Liver (tissue), 9 donors: ENCODE measurements around the gene ATXN7L1. TPM values are rescaled to one million over a fixed set of nuclear protein-coding genes. Genes with fewer than 3 reads are reported as not detected.

Experiments used
- DNase-seq: peaks from one replicate; pipeline ENCODE4 v3.0.0-alpha.2; 2017; ENCODE audit warnings: low spot score
- H3K27ac ChIP-seq, 2 donors: one replicate each; pipeline ENCODE4 v1.7.0; 2013; ENCODE audit warnings: inconsistent platforms in 2 of 2, low read length in 2 of 2, control low read depth in 1 of 2, low read depth in 1 of 2, mild to moderate bottlenecking in 1 of 2
- H3K27me3 ChIP-seq, 4 donors: one replicate each; pipeline versions ENCODE4 v1.6.1 to v1.7.0; 2013; ENCODE audit warnings: low read length in 3 of 4, inconsistent platforms in 1 of 4, mild to moderate bottlenecking in 1 of 4, moderate library complexity in 1 of 4; ENCODE audit not compliant: control insufficient read depth in 4 of 4, insufficient read depth in 4 of 4
- H3K36me3 ChIP-seq, 4 donors: one replicate each; pipeline versions ENCODE4 v1.6.1 to v1.7.0; 2013; ENCODE audit warnings: low read length in 3 of 4, mild to moderate bottlenecking in 3 of 4, low read depth in 1 of 4, moderate library complexity in 1 of 4; ENCODE audit not compliant: control insufficient read depth in 4 of 4, insufficient read depth in 3 of 4
- H3K4me1 ChIP-seq, 4 donors: one replicate each; pipeline versions ENCODE4 v1.6.1 to v1.7.0; 2013; ENCODE audit warnings: low read length in 3 of 4, mild to moderate bottlenecking in 3 of 4, moderate library complexity in 1 of 4; ENCODE audit not compliant: control insufficient read depth in 4 of 4, insufficient read depth in 4 of 4
- H3K4me3 ChIP-seq, 3 donors: one replicate each; pipeline versions ENCODE4 v1.6.1 to v1.7.0; 2013; ENCODE audit warnings: low read length in 3 of 3, control low read depth in 1 of 3, low read depth in 1 of 3, mild to moderate bottlenecking in 1 of 3
- H3K9ac ChIP-seq, 2 donors: one replicate each; pipeline ENCODE4 v1.7.0; 2013; ENCODE audit warnings: low read length in 2 of 2, mild to moderate bottlenecking in 2 of 2, moderate library complexity in 2 of 2, control low read depth in 1 of 2, low read depth in 1 of 2
- H3K9me3 ChIP-seq, 4 donors: one replicate each; pipeline versions ENCODE4 v1.6.1 to v1.7.0; 2013; ENCODE audit warnings: low read length in 3 of 4; ENCODE audit not compliant: control insufficient read depth in 4 of 4
- EGR1 ChIP-seq, 2 donors: IDR thresholded peaks; 2 replicates each; pipeline ENCODE4 v1.6.1; 2016 to 2018; ENCODE audit warnings: antibody characterized with exemption in 2 of 2, low read depth in 2 of 2
- FOXA1 ChIP-seq: IDR thresholded peaks from 2 replicates; pipeline ENCODE4 v1.6.1; 2016; ENCODE audit warnings: antibody characterized with exemption
- FOXA2 ChIP-seq: IDR thresholded peaks from 2 replicates; pipeline ENCODE4 v1.6.1; 2016; ENCODE audit warnings: antibody characterized with exemption
- GABPA ChIP-seq, 2 donors: IDR thresholded peaks in 1 of 2; conservative IDR thresholded peaks in 1 of 2; 2 replicates each; pipeline ENCODE4 v1.6.1; 2016; ENCODE audit warnings: antibody characterized with exemption in 2 of 2, mild to moderate bottlenecking in 1 of 2, moderate library complexity in 1 of 2
- HNF4A ChIP-seq, 2 donors: conservative IDR thresholded peaks; 2 replicates each; pipeline ENCODE4 v1.6.1; 2016; ENCODE audit warnings: antibody characterized with exemption in 2 of 2, mild to moderate bottlenecking in 2 of 2
- HNF4G ChIP-seq: IDR thresholded peaks from 2 replicates; pipeline ENCODE4 v1.6.1; 2016; ENCODE audit warnings: antibody characterized with exemption
- JUND ChIP-seq, 2 donors: IDR thresholded peaks; 2 replicates each; pipeline ENCODE4 v1.6.1; 2016; ENCODE audit warnings: antibody characterized with exemption in 2 of 2
- NR2F2 ChIP-seq: IDR thresholded peaks from 2 replicates; pipeline ENCODE4 v1.6.1; 2016; ENCODE audit warnings: antibody characterized with exemption
- RAD21 ChIP-seq, 2 donors: IDR thresholded peaks; 2 replicates each; pipeline ENCODE4 v1.6.1; 2016; ENCODE audit warnings: antibody characterized with exemption in 2 of 2, mild to moderate bottlenecking in 2 of 2
- RXRA ChIP-seq, 2 donors: IDR thresholded peaks; 2 replicates each; pipeline ENCODE4 v1.6.1; 2017 to 2018; ENCODE audit warnings: antibody characterized with exemption in 2 of 2, mild to moderate bottlenecking in 1 of 2
- SP1 ChIP-seq: IDR thresholded peaks from 2 replicates; pipeline ENCODE4 v1.6.1; 2018; ENCODE audit warnings: antibody characterized with exemption, mild to moderate bottlenecking
- TAF1 ChIP-seq: conservative IDR thresholded peaks from 2 replicates; pipeline ENCODE4 v1.6.1; 2016; ENCODE audit warnings: antibody characterized with exemption, mild to moderate bottlenecking
- YY1 ChIP-seq: IDR thresholded peaks from 2 replicates; pipeline ENCODE4 v1.6.1; 2016; ENCODE audit warnings: antibody characterized with exemption, mild to moderate bottlenecking
- WGBS: extraction: QIAGEN DNeasy Blood & Tissue Kit; methylation state at CpG from one replicate; pipeline ENCODE4 v1.1.7; 2013; 5-methylcytosine and 5-hydroxymethylcytosine counted together
- polyA plus RNA-seq, 2 donors: library from polyadenylated mRNA; stranded (reverse) in 1 of 2; unstranded in 1 of 2; fragments of 200-250 nt in 1 of 2; fragments of >200 nt in 1 of 2; fragmentation: Nextera tagmentation in 1 of 2; extraction: Ambion mirVana in 1 of 2; gene quantifications; one replicate each; pipeline versions ENCODE4 v1.2.1 to v1.2.3, GENCODE V29; 2013 to 2015
- total RNA-seq, 2 donors: library from RNA; depleted of rRNA; stranded (reverse); fragments of >200 nt; gene quantifications; one replicate each; pipeline ENCODE4 v1.2.3, GENCODE V29; 2014
- TF ChIP-seq, protein P1 (sequence below): IDR thresholded peaks from 2 replicates; pipeline ENCODE4 v1.6.1; 2016; ENCODE audit warnings: antibody characterized with exemption
- TF ChIP-seq, protein P2 (sequence below): IDR thresholded peaks from 2 replicates; pipeline ENCODE4 v1.6.1; 2016; ENCODE audit warnings: antibody characterized with exemption, mild to moderate bottlenecking
- TF ChIP-seq, protein P3 (sequence below): IDR thresholded peaks from 2 replicates; pipeline ENCODE4 v1.6.1; 2016; ENCODE audit warnings: antibody characterized with exemption
- TF ChIP-seq, protein P4 (sequence below): fragments of 150-350 bp; IDR thresholded peaks from 2 replicates; pipeline ENCODE4 v1.5.1; 2017; ENCODE audit warnings: improper control_type of control experiment, low read depth, low read length; ENCODE audit not compliant: missing input control
- donor health status: healthy.
- donor health status: healthy.
- donor health status: healthy.
- donor health status: healthy.
- donor health status: healthy.

Gene ATXN7L1, protein sequence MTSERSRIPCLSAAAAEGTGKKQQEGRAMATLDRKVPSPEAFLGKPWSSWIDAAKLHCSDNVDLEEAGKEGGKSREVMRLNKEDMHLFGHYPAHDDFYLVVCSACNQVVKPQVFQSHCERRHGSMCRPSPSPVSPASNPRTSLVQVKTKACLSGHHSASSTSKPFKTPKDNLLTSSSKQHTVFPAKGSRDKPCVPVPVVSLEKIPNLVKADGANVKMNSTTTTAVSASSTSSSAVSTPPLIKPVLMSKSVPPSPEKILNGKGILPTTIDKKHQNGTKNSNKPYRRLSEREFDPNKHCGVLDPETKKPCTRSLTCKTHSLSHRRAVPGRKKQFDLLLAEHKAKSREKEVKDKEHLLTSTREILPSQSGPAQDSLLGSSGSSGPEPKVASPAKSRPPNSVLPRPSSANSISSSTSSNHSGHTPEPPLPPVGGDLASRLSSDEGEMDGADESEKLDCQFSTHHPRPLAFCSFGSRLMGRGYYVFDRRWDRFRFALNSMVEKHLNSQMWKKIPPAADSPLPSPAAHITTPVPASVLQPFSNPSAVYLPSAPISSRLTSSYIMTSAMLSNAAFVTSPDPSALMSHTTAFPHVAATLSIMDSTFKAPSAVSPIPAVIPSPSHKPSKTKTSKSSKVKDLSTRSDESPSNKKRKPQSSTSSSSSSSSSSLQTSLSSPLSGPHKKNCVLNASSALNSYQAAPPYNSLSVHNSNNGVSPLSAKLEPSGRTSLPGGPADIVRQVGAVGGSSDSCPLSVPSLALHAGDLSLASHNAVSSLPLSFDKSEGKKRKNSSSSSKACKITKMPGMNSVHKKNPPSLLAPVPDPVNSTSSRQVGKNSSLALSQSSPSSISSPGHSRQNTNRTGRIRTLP
- 1 to 10 TPM; 2.1 to 5.9 TPM for total RNA-seq
- polyA plus RNA-seq = 1 to 10 TPM; 4.6 to 7.4 TPM

DNA sequence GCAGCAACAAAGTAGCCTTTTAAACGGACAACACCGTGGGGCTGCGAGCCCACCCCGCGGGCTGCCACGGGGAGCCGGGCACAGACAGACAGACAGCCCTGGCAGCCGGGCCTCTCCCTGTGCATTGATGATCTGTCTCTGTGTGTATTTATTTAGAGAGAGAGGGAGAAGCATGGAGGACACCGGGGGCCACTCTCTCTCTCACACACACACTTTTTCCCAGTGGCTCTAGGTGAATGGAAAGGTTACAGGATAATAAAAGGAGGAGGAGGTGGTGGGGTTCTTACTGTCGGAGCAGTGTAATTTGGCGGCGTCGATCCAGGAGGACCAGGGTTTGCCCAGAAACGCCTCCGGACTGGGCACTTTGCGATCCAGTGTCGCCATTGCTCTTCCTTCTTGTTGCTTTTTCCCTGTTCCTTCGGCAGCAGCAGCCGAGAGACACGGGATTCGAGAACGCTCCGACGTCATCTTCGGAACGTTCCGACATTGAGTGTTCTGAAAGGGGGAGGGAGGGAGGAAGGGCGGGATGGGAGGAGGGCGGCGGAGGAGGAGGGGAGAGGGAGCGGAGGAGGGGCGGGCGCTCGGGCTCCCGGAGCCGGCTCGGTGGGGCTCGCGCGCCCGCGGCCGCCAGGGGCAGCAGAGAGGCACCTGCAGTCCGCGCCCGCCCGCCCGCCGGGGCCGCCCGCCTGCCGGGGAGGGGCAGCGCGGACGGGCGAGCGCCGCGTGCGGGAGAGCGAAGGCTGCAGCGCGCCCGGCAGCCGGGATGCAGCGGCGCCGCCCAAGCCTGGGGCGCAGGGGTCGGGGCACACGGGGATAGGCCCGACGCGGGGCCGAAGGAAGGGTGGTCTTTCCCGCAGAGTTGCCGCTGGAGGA is at the start of gene ATXN7L1:
TSS of gene ATXN7L1 (minus strand) at position 509 of the 873 bp plus-strand sequence. CDS start at position 468, 41 bp downstream.
- Histone ChIP-seq H3K4me3 (peak within 1 kb of the TSS; percentile 63 to 87 (median 81)), H3K9ac (peak within 1 kb of the TSS; percentile 79 to 81), H3K9me3 (no peaks in the 10 kb centered on the region), H3K27ac (peak within 1 kb of the TSS; percentile 54 to 68), H3K4me1 (peaks cover 5 to 35% (median 18%) of the 10 kb centered on the region in 4 donors), H3K27me3 (no peaks in the 10 kb centered on the region), H3K36me3 (peaks cover 0 to 2% (median under 1%) of the 10 kb centered on the region in 4 donors)
- WGBS = under 1% methylated on average over 77 of the region's 77 CpGs
- DNase-seq = peak; percentile 92
- TF ChIP-seq JUND (IDR thresholded peaks at IDR 0.05) (no peak), RXRA (IDR thresholded peaks at IDR 0.05) (no peak), GABPA (IDR thresholded peaks at IDR 0.05 in 1 of 2, conservative IDR thresholded peaks at IDR 0.05 in 1 of 2) (no peak), HNF4G (no peak), NR2F2 (no peak), FOXA1 (no peak), HNF4A (conservative IDR thresholded peaks at IDR 0.05) (peak; percentile 3 to 36), EGR1 (IDR thresholded peaks at IDR 0.05; ENCODE audit: low read depth in 2 of 2) (no peak), FOXA2 (no peak), SP1 (peak; percentile 30), TAF1 (peak; percentile 33), YY1 (peak; percentile 97), RAD21 (IDR thresholded peaks at IDR 0.05) (peak in 1 of 2 donors; percentile 53)
- TF ChIP-seq, protein P1, sequence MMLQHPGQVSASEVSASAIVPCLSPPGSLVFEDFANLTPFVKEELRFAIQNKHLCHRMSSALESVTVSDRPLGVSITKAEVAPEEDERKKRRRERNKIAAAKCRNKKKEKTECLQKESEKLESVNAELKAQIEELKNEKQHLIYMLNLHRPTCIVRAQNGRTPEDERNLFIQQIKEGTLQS = peak; percentile 31
- TF ChIP-seq, protein P2, sequence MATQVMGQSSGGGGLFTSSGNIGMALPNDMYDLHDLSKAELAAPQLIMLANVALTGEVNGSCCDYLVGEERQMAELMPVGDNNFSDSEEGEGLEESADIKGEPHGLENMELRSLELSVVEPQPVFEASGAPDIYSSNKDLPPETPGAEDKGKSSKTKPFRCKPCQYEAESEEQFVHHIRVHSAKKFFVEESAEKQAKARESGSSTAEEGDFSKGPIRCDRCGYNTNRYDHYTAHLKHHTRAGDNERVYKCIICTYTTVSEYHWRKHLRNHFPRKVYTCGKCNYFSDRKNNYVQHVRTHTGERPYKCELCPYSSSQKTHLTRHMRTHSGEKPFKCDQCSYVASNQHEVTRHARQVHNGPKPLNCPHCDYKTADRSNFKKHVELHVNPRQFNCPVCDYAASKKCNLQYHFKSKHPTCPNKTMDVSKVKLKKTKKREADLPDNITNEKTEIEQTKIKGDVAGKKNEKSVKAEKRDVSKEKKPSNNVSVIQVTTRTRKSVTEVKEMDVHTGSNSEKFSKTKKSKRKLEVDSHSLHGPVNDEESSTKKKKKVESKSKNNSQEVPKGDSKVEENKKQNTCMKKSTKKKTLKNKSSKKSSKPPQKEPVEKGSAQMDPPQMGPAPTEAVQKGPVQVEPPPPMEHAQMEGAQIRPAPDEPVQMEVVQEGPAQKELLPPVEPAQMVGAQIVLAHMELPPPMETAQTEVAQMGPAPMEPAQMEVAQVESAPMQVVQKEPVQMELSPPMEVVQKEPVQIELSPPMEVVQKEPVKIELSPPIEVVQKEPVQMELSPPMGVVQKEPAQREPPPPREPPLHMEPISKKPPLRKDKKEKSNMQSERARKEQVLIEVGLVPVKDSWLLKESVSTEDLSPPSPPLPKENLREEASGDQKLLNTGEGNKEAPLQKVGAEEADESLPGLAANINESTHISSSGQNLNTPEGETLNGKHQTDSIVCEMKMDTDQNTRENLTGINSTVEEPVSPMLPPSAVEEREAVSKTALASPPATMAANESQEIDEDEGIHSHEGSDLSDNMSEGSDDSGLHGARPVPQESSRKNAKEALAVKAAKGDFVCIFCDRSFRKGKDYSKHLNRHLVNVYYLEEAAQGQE = peak; percentile 66
- TF ChIP-seq, protein P3, sequence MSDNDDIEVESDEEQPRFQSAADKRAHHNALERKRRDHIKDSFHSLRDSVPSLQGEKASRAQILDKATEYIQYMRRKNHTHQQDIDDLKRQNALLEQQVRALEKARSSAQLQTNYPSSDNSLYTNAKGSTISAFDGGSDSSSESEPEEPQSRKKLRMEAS = no peak
- TF ChIP-seq, protein P4, sequence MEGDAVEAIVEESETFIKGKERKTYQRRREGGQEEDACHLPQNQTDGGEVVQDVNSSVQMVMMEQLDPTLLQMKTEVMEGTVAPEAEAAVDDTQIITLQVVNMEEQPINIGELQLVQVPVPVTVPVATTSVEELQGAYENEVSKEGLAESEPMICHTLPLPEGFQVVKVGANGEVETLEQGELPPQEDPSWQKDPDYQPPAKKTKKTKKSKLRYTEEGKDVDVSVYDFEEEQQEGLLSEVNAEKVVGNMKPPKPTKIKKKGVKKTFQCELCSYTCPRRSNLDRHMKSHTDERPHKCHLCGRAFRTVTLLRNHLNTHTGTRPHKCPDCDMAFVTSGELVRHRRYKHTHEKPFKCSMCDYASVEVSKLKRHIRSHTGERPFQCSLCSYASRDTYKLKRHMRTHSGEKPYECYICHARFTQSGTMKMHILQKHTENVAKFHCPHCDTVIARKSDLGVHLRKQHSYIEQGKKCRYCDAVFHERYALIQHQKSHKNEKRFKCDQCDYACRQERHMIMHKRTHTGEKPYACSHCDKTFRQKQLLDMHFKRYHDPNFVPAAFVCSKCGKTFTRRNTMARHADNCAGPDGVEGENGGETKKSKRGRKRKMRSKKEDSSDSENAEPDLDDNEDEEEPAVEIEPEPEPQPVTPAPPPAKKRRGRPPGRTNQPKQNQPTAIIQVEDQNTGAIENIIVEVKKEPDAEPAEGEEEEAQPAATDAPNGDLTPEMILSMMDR = peak; percentile 76
